Peyer's patch (tissue), 4 donors: ENCODE data around the gene PNKP. TPM values are rescaled to one million over a fixed set of nuclear protein-coding genes. Genes with fewer than 3 reads are reported as not detected.

Source experiments
- DNase-seq, 3 donors: peaks; one replicate each; pipeline ENCODE4 v3.0.0-alpha.2; 2017 to 2019
- H3K27ac ChIP-seq, 4 donors: fragments of 200-600 bp; sonication (generic); one replicate each; pipeline ENCODE4 v1.5.1; 2016 to 2019
- H3K27me3 ChIP-seq, 2 donors: fragments of 200-600 bp; sonication (generic); one replicate each; pipeline ENCODE4 v1.5.1; 2019
- H3K36me3 ChIP-seq, 3 donors: fragments of 200-600 bp; sonication (generic); one replicate each; pipeline ENCODE4 v1.5.1; 2016 to 2019
- H3K4me1 ChIP-seq, 4 donors: fragments of 200-600 bp; sonication (generic); one replicate each; pipeline ENCODE4 v1.5.1; 2016 to 2019
- H3K4me3 ChIP-seq, 4 donors: fragments of 200-600 bp; sonication (generic); 1 replicate in 3 of 4; 2 replicates in 1 of 4; pipeline ENCODE4 v1.5.1; 2016 to 2019; ENCODE audit warnings: mild to moderate bottlenecking in 1 of 4
- H3K9me3 ChIP-seq, 4 donors: fragments of 200-600 bp; sonication (generic); one replicate each; pipeline ENCODE4 v1.5.1; 2016 to 2019; ENCODE audit warnings: mild to moderate bottlenecking in 1 of 4
- POLR2A ChIP-seq, 2 donors: fragments of 450-650 bp; IDR thresholded peaks; one replicate each; pipeline ENCODE4 v1.5.1; 2017; ENCODE audit warnings: antibody characterized with exemption in 2 of 2, mild to moderate bottlenecking in 2 of 2, moderate library complexity in 2 of 2
- small RNA-seq, 2 donors: library from RNA; depleted of rRNA; stranded (forward); fragments of <200 nt; gene quantifications; one replicate each; pipeline ENCODE3, GENCODE V24; 2016
- total RNA-seq, 4 donors: library from RNA; depleted of rRNA; stranded (reverse); fragments of >200 nt; gene quantifications; one replicate each; pipeline ENCODE4 v1.1.0, GENCODE V29; 2016
- TF ChIP-seq, protein P1 (sequence below), 6 experiments: fragments of 450-650 bp in 4 of 6; fragments of 200-600 bp in 2 of 6; sonication (generic) in 1 of 6; IDR thresholded peaks; one replicate each; pipeline ENCODE4 v1.5.1; 2017 to 2019; ENCODE audit warnings: antibody characterized with exemption in 6 of 6, mild to moderate bottlenecking in 3 of 6, moderate library complexity in 1 of 6

Gene PNKP
- total RNA-seq, 4 donors from 2014 or later: 58.7 to 235 (median 118) TPM

DNA sequence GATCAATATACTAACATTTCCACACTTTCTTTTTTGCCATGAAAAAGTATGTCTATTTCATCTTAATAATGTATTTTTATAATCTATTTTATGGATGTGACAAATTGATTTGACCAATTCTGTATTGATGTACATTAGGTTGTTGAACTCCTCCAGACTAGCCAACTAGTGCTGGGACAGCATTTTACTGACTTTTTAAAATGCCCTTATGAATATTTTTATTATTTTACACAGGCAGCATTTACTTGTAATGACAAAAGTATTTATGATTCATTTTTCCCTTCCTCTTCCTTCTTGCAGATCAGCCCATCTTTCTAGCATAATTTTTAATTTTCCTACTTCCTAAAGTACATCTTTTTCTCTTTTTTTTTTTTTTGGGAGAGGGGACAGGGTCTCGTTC, 53.4 kb downstream of the PNKP start:
- Histone ChIP-seq H3K4me1 (peaks cover 0 to 30% (median 3%) of the 10 kb centered on the region in 4 donors), H3K27ac (peak overlapping the region in 3 of 4 donors; percentile 7 to 86 (median 79)), H3K9me3 (no peaks in the 10 kb centered on the region), H3K4me3 (peak overlapping the region in 2 of 4 donors; percentile 64 to 80), H3K27me3 (no peaks in the 10 kb centered on the region), H3K36me3 (no peaks in the 10 kb centered on the region)
- no peak for TF ChIP-seq POLR2A (IDR thresholded peaks at IDR 0.05)
- TF ChIP-seq, protein P1, sequence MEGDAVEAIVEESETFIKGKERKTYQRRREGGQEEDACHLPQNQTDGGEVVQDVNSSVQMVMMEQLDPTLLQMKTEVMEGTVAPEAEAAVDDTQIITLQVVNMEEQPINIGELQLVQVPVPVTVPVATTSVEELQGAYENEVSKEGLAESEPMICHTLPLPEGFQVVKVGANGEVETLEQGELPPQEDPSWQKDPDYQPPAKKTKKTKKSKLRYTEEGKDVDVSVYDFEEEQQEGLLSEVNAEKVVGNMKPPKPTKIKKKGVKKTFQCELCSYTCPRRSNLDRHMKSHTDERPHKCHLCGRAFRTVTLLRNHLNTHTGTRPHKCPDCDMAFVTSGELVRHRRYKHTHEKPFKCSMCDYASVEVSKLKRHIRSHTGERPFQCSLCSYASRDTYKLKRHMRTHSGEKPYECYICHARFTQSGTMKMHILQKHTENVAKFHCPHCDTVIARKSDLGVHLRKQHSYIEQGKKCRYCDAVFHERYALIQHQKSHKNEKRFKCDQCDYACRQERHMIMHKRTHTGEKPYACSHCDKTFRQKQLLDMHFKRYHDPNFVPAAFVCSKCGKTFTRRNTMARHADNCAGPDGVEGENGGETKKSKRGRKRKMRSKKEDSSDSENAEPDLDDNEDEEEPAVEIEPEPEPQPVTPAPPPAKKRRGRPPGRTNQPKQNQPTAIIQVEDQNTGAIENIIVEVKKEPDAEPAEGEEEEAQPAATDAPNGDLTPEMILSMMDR (IDR thresholded peaks at IDR 0.05): no peak
- DNase-seq: no peak

GRCh38 chr19:49812997-49813861, 54.1 kb downstream of the PNKP start, which contains the start of gene FUZ:
TSS of gene FUZ (minus strand) at chr19:49813292. CDS start at chr19:49813106, 186 bp downstream.
- Histone ChIP-seq H3K36me3 (no peaks in the 10 kb centered on the region), H3K27me3 (no peaks in the 10 kb centered on the region), H3K27ac (peak within 1 kb of the TSS; percentile 75 to 86 (median 80)), H3K4me3 (peak within 1 kb of the TSS; percentile 52 to 80 (median 58)), H3K9me3 (no peaks in the 10 kb centered on the region), H3K4me1 (peaks cover 0 to 36% (median 6%) of the 10 kb centered on the region in 4 donors)
- TF ChIP-seq, protein P1 (IDR thresholded peaks at IDR 0.05): peak in 2 of 6 experiments; percentile 10 to 29
- no peak for TF ChIP-seq POLR2A (IDR thresholded peaks at IDR 0.05)
- peak; percentile 92 to 99 (median 97) for DNase-seq

DNA sequence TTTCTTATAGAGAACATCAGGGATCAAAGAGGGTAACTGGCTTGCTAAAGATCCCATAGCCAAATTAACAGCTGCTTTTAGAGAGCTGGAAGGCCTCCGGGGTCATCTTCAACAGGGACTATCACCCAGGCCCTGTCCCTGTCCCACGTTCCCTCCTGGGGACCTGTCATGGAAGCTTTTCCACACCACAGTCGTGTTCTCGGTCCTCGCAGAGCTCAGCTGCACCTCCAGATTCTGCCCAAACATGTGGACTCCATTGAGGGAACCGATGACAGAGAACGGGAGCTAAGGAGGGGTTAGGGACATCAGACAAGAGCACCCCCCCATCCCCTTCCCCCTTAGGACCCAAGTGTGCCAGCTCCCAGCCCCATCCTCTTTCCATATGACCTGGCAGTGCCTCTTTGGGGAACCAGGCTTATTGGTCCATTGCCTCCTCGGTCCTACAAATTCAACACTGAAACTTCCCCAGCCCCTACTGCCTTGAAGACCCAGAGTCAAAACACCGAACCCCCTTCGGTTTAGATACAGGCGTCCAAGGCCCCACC, 54.9 kb downstream of the PNKP start:
- peaks cover 0 to 36% (median 7%) of the 10 kb centered on the region in 4 donors for H3K4me1 ChIP-seq
- H3K4me3 ChIP-seq: peak overlapping the region; percentile 52 to 80 (median 58)
- TF ChIP-seq POLR2A (IDR thresholded peaks at IDR 0.05): no peak
- TF ChIP-seq, protein P1 (IDR thresholded peaks at IDR 0.05): no peak
- H3K9me3 ChIP-seq: no peaks in the 10 kb centered on the region
- DNase-seq: no peak
- H3K27me3 ChIP-seq: no peaks in the 10 kb centered on the region
- no peaks in the 10 kb centered on the region for H3K36me3 ChIP-seq
- H3K27ac ChIP-seq: peak overlapping the region; percentile 75 to 86 (median 80)

DNA sequence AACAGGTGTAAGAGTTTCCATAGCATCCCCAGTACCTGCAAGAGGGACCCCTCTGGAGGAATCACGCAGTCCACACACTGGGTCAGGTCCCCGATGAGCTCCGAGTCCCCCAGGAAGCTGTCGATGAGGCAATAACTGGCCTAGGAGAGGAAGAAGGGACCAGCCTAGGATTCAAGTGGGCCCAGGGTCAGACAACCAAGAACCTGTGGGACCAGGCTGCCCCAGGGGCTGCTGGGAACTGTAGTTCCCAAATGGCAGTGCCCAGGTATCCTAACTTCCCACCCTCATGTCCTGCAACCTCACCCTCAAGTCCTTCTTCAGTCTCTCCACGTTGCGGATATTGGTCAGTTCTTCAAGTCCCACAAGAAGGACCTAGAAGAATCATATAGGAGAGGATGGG, 56.0 kb downstream of the PNKP start:
- TF ChIP-seq, protein P1 (IDR thresholded peaks at IDR 0.05): no peak
- no peak for TF ChIP-seq POLR2A (IDR thresholded peaks at IDR 0.05)
- H3K27ac ChIP-seq: no peak overlapping the region
- H3K27me3 ChIP-seq: no peaks in the 10 kb centered on the region
- no peaks in the 10 kb centered on the region for H3K9me3 ChIP-seq
- peaks cover 0 to 10% (median 0%) of the 10 kb centered on the region in 3 donors for H3K36me3 ChIP-seq
- peaks cover 0 to 28% (median 7%) of the 10 kb centered on the region in 4 donors for H3K4me1 ChIP-seq
- no peak for DNase-seq
- H3K4me3 ChIP-seq: no peak overlapping the region

Small RNA genes within 50 kb of the gene (small RNA-seq; reads per million reads assigned to genes)
- gene MIR4749: 0 to 0.06 reads per million in 2 donors

Other genes with a start within 250 kb of the PNKP start
- gene RRAS, start 227.4 kb downstream of the PNKP start, total RNA-seq: 10 to 100 TPM; 17.2 to 48.0 (median 32.4) TPM
- gene SCAF1, start 225.4 kb downstream of the PNKP start, total RNA-seq: 10 to 100 TPM; 25.2 to 49.8 (median 44.0) TPM
- 100 to 1,000 TPM in 3 of 4 donors, 10 to 100 TPM in 1; 98.6 to 131 (median 120) TPM for gene IRF3, start 201.7 kb downstream of the PNKP start, total RNA-seq
- gene BCL2L12, start 201.6 kb downstream of the PNKP start, total RNA-seq: 10 to 100 TPM in 3 of 4 donors, 1 to 10 TPM in 1; 5.3 to 28.9 (median 12.2) TPM
- 100 to 1,000 TPM in 1 of 4 donors, 10 to 100 TPM in 3; 46.9 to 185 (median 80.0) TPM for gene PRMT1, start 190.3 kb downstream of the PNKP start, total RNA-seq
- gene ADM5, start 178.0 kb downstream of the PNKP start, total RNA-seq: 1 to 10 TPM in 2 of 4 donors, not detected in 2; 4.4 to 9.1 TPM
- 10 to 100 TPM in 1 of 4 donors, 1 to 10 TPM in 2, not detected in 1; 3.0 to 12.4 (median 5.6) TPM for gene CPT1C, start 176.5 kb downstream of the PNKP start, total RNA-seq
- gene TSKS, start 104.3 kb downstream of the PNKP start, total RNA-seq: not detected
- 100 to 1,000 TPM in 1 of 4 donors, 10 to 100 TPM in 3; 57.8 to 102 (median 85.1) TPM for gene AP2A1, start 100.6 kb downstream of the PNKP start, total RNA-seq
- gene FUZ, start 54.3 kb downstream of the PNKP start, total RNA-seq: 10 to 100 TPM in 3 of 4 donors, 1 to 10 TPM in 1; 4.1 to 13.8 (median 12.3) TPM
- gene MED25, start 49.3 kb downstream of the PNKP start, total RNA-seq: 10 to 100 TPM; 29.7 to 57.7 (median 41.8) TPM
- gene PTOV1, start 16.4 kb downstream of the PNKP start, total RNA-seq: 100 to 1,000 TPM in 2 of 4 donors, 10 to 100 TPM in 2; 80.0 to 153 (median 95.9) TPM
- gene AKT1S1, start 9.8 kb upstream of the PNKP start, total RNA-seq: 10 to 100 TPM; 17.2 to 30.5 (median 23.3) TPM
- gene TBC1D17, start 10.1 kb upstream of the PNKP start, total RNA-seq: 10 to 100 TPM; 22.8 to 83.3 (median 62.1) TPM
- not detected for gene IL4I1, start 29.3 kb upstream of the PNKP start, total RNA-seq
- 10 to 100 TPM in 3 of 4 donors, 1 to 10 TPM in 1; 3.3 to 21.4 (median 18.2) TPM for gene ATF5, start 61.6 kb upstream of the PNKP start, total RNA-seq
- gene NUP62, start 61.9 kb upstream of the PNKP start, total RNA-seq: 10 to 100 TPM; 40.0 to 54.5 (median 46.0) TPM
- gene SIGLEC11, start 93.6 kb upstream of the PNKP start, total RNA-seq: 1 to 10 TPM in 1 of 4 donors, under 1 TPM in 1, not detected in 2; 0.94 to 1.7 TPM
- gene VRK3, start 157.8 kb upstream of the PNKP start, total RNA-seq: 10 to 100 TPM; 76.7 to 98.1 (median 83.9) TPM
- 10 to 100 TPM in 1 of 4 donors, 1 to 10 TPM in 3; 7.5 to 14.9 (median 9.2) TPM for gene ZNF473, start 158.4 kb upstream of the PNKP start, total RNA-seq